ENCODE data around the gene PDGFA. TPM values are rescaled to one million over a fixed set of nuclear protein-coding genes. Genes with fewer than 3 reads are reported as not detected.

Gene PDGFA
- total RNA-seq, 1 experiment from 2014 or later: 35.8 TPM

GRCh38 chr7:466465-467191 is 53.0 kb downstream of the PDGFA start:
- Histone ChIP-seq H4K91ac (ENCODE audit: insufficient read length, low read depth, low read length) (no peak overlapping the region), H4K5ac (ENCODE audit: insufficient read length, low read depth, low read length) (no peak overlapping the region), H3K79me1 (ENCODE audit: insufficient read depth, low read depth, low read length, poor library complexity, severe bottlenecking) (no peaks in the 10 kb centered on the region), H3K4me1 (ENCODE audit: insufficient read depth, low read length) (no peaks in the 10 kb centered on the region), H3K18ac (ENCODE audit: insufficient read length, low read depth, low read length) (no peak overlapping the region), H3K27ac (ENCODE audit: insufficient read length, low read depth, low read length) (no peak overlapping the region), H3K23me2 (ENCODE audit: insufficient read length, low read depth, low read length, poor library complexity, severe bottlenecking) (no peaks in the 10 kb centered on the region), H3K79me2 (ENCODE audit: insufficient read depth, low read length) (no peaks in the 10 kb centered on the region), H2BK120ac (ENCODE audit: low read depth, low read length, poor library complexity, severe bottlenecking) (no peak overlapping the region), H3K4ac (ENCODE audit: low read depth, low read length) (no peak overlapping the region), H3K9me3 (ENCODE audit: control insufficient read depth, low read depth, low read length) (no peaks in the 10 kb centered on the region), H3T11ph (ENCODE audit: low read length) (no peak overlapping the region), H4K20me1 (ENCODE audit: control insufficient read depth, insufficient read depth, insufficient read length) (peaks cover 2% of the 10 kb centered on the region), H2AFZ (ENCODE audit: low read length) (no peak overlapping the region), H2BK12ac (ENCODE audit: insufficient read length, low read depth, low read length) (no peak overlapping the region), H3K23ac (ENCODE audit: insufficient read length, low read depth, low read length) (no peak overlapping the region), H2BK5ac (ENCODE audit: insufficient read length, low read length) (no peak overlapping the region), H3K27me3 (ENCODE audit: insufficient read depth, low read length) (no peaks in the 10 kb centered on the region), H2AK5ac (ENCODE audit: insufficient read length, low read length) (no peak overlapping the region), H3K9ac (ENCODE audit: extremely low read depth, insufficient read length, low read length) (no peak overlapping the region), H3K4me2 (ENCODE audit: insufficient read depth, insufficient read length, low read length) (no peak overlapping the region), H4K8ac (replicated peaks; ENCODE audit: insufficient read length, low read depth, low read length) (no peak overlapping the region), H2BK15ac (ENCODE audit: low read depth, low read length) (no peak overlapping the region), H3K56ac (ENCODE audit: insufficient read length, low read depth, low read length) (no peak overlapping the region), H3K14ac (ENCODE audit: insufficient read depth, low read length) (no peak overlapping the region), H2BK20ac (ENCODE audit: low read depth, low read length, poor library complexity, severe bottlenecking) (no peak overlapping the region)
- Mint-ChIP-seq H3K36me3 (ENCODE audit: insufficient read depth in 1 of 3, low read depth in 3 of 3) (peaks cover 9 to 13% (median 10%) of the 10 kb centered on the region in 3 experiments), H3K27ac (no peak overlapping the region), H3K27me3 (ENCODE audit: low read depth) (peaks cover 7% of the 10 kb centered on the region), H3K4me3 (no peak overlapping the region), H3K9me3 (peaks cover 14 to 18% of the 10 kb centered on the region in 2 experiments), H3K4me1 (0 out of 4 replicates have a peak, but pooled peaks cover 0 to 4% of the 10 kb centered on the region in 2 experiments)
- no peak for DNase-seq
- TF ChIP-seq CTCF (conservative IDR thresholded peaks at IDR 0.05): no peak
- 100% methylated on average over 3 of the region's 9 CpGs for WGBS (ENCODE audit: extremely low coverage, insufficient read length, low lambda C conversion rate)

Data from H9 (cell line).